H1 (cell line): ENCODE results near the gene PSMC3IP. TPM values are rescaled to one million over a fixed set of nuclear protein-coding genes. Genes with fewer than 3 reads are reported as not detected.

Source experiments
- RNF2 ChIP-seq: fragments of 200-900, 300-1000 bp; sonication (generic); IDR thresholded peaks from 2 replicates; pipeline ENCODE4 v1.7.1; 2016; ENCODE audit warnings: borderline replicate concordance, low read depth, mild to moderate bottlenecking, antibody characterized with exemption, low read length; ENCODE audit not compliant: poor library complexity, severe bottlenecking; ENCODE audit errors: missing control alignments
- polyA plus RNA-seq, 7 experiments: library from polyadenylated mRNA; depleted of rRNA in 3 of 7; stranded (reverse) in 5 of 7; unstranded in 2 of 7; fragments of >200 nt in 5 of 7; fragments of 200-250 nt in 2 of 7; gene quantifications; 1 replicate in 5 of 7; 2 replicates in 1 of 7; 4 replicates in 1 of 7; pipeline versions ENCODE4 v1.2.1 to v1.2.3, GENCODE V29; 2011 to 2013; ENCODE audit warnings: missing spikeins in 2 of 7, mixed read lengths in 2 of 7
- total RNA-seq: library from RNA; stranded (reverse); fragmentation: NEBNext Ultra II Directional; extraction: Animal tissue kit (Norgen Biotek cat#: 25700); gene quantifications from 2 replicates; pipeline ENCODE4 v1.2.1, GENCODE V29; 2021
- TF ChIP-seq, protein P1 (sequence below): fragments of 300-600 bp; sonication (generic); IDR thresholded peaks from 2 replicates; pipeline ENCODE4 v1.7.1; 2012; ENCODE audit warnings: low read length, moderate library complexity, mild to moderate bottlenecking, inconsistent platforms; ENCODE audit not compliant: insufficient replicate concordance

The PSMC3IP gene
- total and polyA plus RNA-seq, 2 of the 8 experiments (the other 6 are each of a cell fraction or from before 2014, with no cell fraction given): 11.5 to 21.9 TPM

GRCh38 chr17:42527932-42528331 lies 49.6 kb downstream of the PSMC3IP start (continued):
- TF ChIP-seq, protein P1, sequence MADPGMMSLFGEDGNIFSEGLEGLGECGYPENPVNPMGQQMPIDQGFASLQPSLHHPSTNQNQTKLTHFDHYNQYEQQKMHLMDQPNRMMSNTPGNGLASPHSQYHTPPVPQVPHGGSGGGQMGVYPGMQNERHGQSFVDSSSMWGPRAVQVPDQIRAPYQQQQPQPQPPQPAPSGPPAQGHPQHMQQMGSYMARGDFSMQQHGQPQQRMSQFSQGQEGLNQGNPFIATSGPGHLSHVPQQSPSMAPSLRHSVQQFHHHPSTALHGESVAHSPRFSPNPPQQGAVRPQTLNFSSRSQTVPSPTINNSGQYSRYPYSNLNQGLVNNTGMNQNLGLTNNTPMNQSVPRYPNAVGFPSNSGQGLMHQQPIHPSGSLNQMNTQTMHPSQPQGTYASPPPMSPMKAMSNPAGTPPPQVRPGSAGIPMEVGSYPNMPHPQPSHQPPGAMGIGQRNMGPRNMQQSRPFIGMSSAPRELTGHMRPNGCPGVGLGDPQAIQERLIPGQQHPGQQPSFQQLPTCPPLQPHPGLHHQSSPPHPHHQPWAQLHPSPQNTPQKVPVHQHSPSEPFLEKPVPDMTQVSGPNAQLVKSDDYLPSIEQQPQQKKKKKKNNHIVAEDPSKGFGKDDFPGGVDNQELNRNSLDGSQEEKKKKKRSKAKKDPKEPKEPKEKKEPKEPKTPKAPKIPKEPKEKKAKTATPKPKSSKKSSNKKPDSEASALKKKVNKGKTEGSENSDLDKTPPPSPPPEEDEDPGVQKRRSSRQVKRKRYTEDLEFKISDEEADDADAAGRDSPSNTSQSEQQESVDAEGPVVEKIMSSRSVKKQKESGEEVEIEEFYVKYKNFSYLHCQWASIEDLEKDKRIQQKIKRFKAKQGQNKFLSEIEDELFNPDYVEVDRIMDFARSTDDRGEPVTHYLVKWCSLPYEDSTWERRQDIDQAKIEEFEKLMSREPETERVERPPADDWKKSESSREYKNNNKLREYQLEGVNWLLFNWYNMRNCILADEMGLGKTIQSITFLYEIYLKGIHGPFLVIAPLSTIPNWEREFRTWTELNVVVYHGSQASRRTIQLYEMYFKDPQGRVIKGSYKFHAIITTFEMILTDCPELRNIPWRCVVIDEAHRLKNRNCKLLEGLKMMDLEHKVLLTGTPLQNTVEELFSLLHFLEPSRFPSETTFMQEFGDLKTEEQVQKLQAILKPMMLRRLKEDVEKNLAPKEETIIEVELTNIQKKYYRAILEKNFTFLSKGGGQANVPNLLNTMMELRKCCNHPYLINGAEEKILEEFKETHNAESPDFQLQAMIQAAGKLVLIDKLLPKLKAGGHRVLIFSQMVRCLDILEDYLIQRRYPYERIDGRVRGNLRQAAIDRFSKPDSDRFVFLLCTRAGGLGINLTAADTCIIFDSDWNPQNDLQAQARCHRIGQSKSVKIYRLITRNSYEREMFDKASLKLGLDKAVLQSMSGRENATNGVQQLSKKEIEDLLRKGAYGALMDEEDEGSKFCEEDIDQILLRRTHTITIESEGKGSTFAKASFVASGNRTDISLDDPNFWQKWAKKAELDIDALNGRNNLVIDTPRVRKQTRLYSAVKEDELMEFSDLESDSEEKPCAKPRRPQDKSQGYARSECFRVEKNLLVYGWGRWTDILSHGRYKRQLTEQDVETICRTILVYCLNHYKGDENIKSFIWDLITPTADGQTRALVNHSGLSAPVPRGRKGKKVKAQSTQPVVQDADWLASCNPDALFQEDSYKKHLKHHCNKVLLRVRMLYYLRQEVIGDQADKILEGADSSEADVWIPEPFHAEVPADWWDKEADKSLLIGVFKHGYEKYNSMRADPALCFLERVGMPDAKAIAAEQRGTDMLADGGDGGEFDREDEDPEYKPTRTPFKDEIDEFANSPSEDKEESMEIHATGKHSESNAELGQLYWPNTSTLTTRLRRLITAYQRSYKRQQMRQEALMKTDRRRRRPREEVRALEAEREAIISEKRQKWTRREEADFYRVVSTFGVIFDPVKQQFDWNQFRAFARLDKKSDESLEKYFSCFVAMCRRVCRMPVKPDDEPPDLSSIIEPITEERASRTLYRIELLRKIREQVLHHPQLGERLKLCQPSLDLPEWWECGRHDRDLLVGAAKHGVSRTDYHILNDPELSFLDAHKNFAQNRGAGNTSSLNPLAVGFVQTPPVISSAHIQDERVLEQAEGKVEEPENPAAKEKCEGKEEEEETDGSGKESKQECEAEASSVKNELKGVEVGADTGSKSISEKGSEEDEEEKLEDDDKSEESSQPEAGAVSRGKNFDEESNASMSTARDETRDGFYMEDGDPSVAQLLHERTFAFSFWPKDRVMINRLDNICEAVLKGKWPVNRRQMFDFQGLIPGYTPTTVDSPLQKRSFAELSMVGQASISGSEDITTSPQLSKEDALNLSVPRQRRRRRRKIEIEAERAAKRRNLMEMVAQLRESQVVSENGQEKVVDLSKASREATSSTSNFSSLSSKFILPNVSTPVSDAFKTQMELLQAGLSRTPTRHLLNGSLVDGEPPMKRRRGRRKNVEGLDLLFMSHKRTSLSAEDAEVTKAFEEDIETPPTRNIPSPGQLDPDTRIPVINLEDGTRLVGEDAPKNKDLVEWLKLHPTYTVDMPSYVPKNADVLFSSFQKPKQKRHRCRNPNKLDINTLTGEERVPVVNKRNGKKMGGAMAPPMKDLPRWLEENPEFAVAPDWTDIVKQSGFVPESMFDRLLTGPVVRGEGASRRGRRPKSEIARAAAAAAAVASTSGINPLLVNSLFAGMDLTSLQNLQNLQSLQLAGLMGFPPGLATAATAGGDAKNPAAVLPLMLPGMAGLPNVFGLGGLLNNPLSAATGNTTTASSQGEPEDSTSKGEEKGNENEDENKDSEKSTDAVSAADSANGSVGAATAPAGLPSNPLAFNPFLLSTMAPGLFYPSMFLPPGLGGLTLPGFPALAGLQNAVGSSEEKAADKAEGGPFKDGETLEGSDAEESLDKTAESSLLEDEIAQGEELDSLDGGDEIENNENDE: no peak
- no peak for TF ChIP-seq RNF2
